HFFc6 (cell line): Measurements from ENCODE around the gene TMEM63B. TPM values are rescaled to one million over a fixed set of nuclear protein-coding genes. Genes with fewer than 3 reads are reported as not detected.

Experiments
- DNase-seq: peaks from one replicate; pipeline ENCODE4 v3.0.0-alpha.2; 2018
- H3K27ac Mint-ChIP-seq: 2 replicates; pipeline ENCODE4 v1.8.0; 2020; ENCODE audit warnings: mild to moderate bottlenecking, mixed read lengths
- H3K27me3 Mint-ChIP-seq: 2 replicates; pipeline ENCODE4 v1.8.0; 2021; ENCODE audit warnings: mild to moderate bottlenecking, moderate library complexity, mixed read lengths; ENCODE audit not compliant: insufficient read depth
- H3K36me3 Mint-ChIP-seq: 2 replicates; pipeline ENCODE4 v1.8.0; 2021; ENCODE audit warnings: low read depth, mixed read lengths
- H3K4me1 Mint-ChIP-seq: 2 replicates; pipeline ENCODE4 v1.8.0; 2020; ENCODE audit warnings: low read depth, mixed read lengths
- H3K4me3 Mint-ChIP-seq: 2 replicates; pipeline ENCODE4 v1.8.0; 2020; ENCODE audit warnings: mild to moderate bottlenecking, moderate library complexity, mixed read lengths
- H3K9me3 Mint-ChIP-seq: 2 replicates; pipeline ENCODE4 v1.8.0; 2020; ENCODE audit warnings: mild to moderate bottlenecking, mixed read lengths
- CTCF ChIP-seq: fragments of 200-600 bp; sonication (generic); IDR thresholded peaks from 2 replicates; pipeline ENCODE4 v1.5.0; 2021; ENCODE audit warnings: antibody characterized with exemption, mild to moderate bottlenecking
- total RNA-seq, 6 experiments: library from RNA; stranded (reverse); fragmentation: NEBNext Ultra II Directional; extraction: Animal tissue kit (Norgen Biotek cat#: 25700); gene quantifications; 2 replicates in 1 of 6; 3 replicates in 5 of 6; pipeline ENCODE4 v1.2.3, GENCODE V29; 2021

The TMEM63B gene
- total RNA-seq, 6 experiments from 2014 or later, result 38.3 to 55.1 (median 44.7) TPM

GRCh38 chr6:44177691-44178423, 50.5 kb downstream of the TMEM63B start:
- peaks cover 51% of the 10 kb centered on the region for H3K4me1 Mint-ChIP-seq
- TF ChIP-seq CTCF, result no peak
- H3K4me3 Mint-ChIP-seq, result peak overlapping the region; percentile 58; the same call in 1 of the 2 replicates
- no peaks in the 10 kb centered on the region for H3K9me3 Mint-ChIP-seq
- DNase-seq, result peak; percentile 41
- no peaks in the 10 kb centered on the region for H3K36me3 Mint-ChIP-seq
- H3K27ac Mint-ChIP-seq, result peak overlapping the region; percentile 85
- H3K27me3 Mint-ChIP-seq, result no peaks in the 10 kb centered on the region; the same call in 1 of the 2 replicates

- Mint-ChIP-seq H3K27me3 (no peaks in the 10 kb centered on the region; the same call in 1 of the 2 replicates), H3K36me3 (no peaks in the 10 kb centered on the region), H3K27ac (peak overlapping the region; percentile 85), H3K4me3 (peak overlapping the region; percentile 58; the same call in 1 of the 2 replicates), H3K9me3 (no peaks in the 10 kb centered on the region), H3K4me1 (peaks cover 46% of the 10 kb centered on the region)
- DNase-seq, result no peak
- no peak for TF ChIP-seq CTCF
Measured at GRCh38 chr6:44178424-44179071, 51.2 kb downstream of the TMEM63B start.

GRCh38 chr6:44179072-44179536, 51.8 kb downstream of the TMEM63B start:
- Mint-ChIP-seq H3K9me3 (no peaks in the 10 kb centered on the region), H3K4me1 (peaks cover 40% of the 10 kb centered on the region), H3K27me3 (no peaks in the 10 kb centered on the region; the same call in 1 of the 2 replicates), H3K36me3 (no peaks in the 10 kb centered on the region), H3K4me3 (peak overlapping the region; percentile 35), H3K27ac (peak overlapping the region; percentile 72)
- TF ChIP-seq CTCF, result no peak
- no peak for DNase-seq

- Mint-ChIP-seq H3K4me1 (peaks cover 40% of the 10 kb centered on the region), H3K27me3 (no peaks in the 10 kb centered on the region; the same call in 1 of the 2 replicates), H3K4me3 (peak overlapping the region; percentile 35; the same call in 1 of the 2 replicates), H3K36me3 (no peaks in the 10 kb centered on the region), H3K9me3 (no peaks in the 10 kb centered on the region), H3K27ac (peak overlapping the region; percentile 72; the same call in 1 of the 2 replicates)
- TF ChIP-seq CTCF, result no peak
- DNase-seq, result no peak
Measured at GRCh38 chr6:44179648-44180047, 52.3 kb downstream of the TMEM63B start.

- no peak for DNase-seq
- H3K4me3 Mint-ChIP-seq, result no peak overlapping the region
- TF ChIP-seq CTCF, result no peak
- H3K4me1 Mint-ChIP-seq, result peaks cover 40% of the 10 kb centered on the region
- H3K27ac Mint-ChIP-seq, result no peak overlapping the region
- no peaks in the 10 kb centered on the region for H3K36me3 Mint-ChIP-seq
- no peaks in the 10 kb centered on the region for H3K9me3 Mint-ChIP-seq
- peaks cover 6% of the 10 kb centered on the region for H3K27me3 Mint-ChIP-seq
Measured at GRCh38 chr6:44180406-44180805, 53.1 kb downstream of the TMEM63B start.
